Loucy (cell line): ENCODE measurements around the gene TPCN2.

Experiments
- H2AFZ ChIP-seq: fragments of 200-600 bp; sonication (generic); 2 replicates; pipeline ENCODE4 v1.6.0; 2016; ENCODE audit warnings: antibody characterized with exemption, mild to moderate bottlenecking, low read length, moderate library complexity
- H3F3A ChIP-seq: fragments of 200-600 bp; 2 replicates; pipeline ENCODE4 v1.6.0; 2016; ENCODE audit warnings: antibody characterized with exemption, low read depth, mild to moderate bottlenecking
- H3K27me3 ChIP-seq: fragments of 200-600 bp; sonication (generic); 2 replicates; pipeline ENCODE4 v1.6.1; 2014; ENCODE audit warnings: low read length, mild to moderate bottlenecking; ENCODE audit not compliant: insufficient read depth, poor library complexity, severe bottlenecking
- H3K36me3 ChIP-seq: fragments of 200-600 bp; sonication (generic); 2 replicates; pipeline ENCODE4 v1.6.1; 2016; ENCODE audit warnings: low read length; ENCODE audit not compliant: insufficient read depth
- H3K4me1 ChIP-seq: fragments of 200-600 bp; sonication (generic); 2 replicates; pipeline ENCODE4 v1.5.1; 2014; ENCODE audit warnings: low read length, mild to moderate bottlenecking; ENCODE audit not compliant: insufficient read depth, poor library complexity, severe bottlenecking
- H3K4me2 ChIP-seq: fragments of 200-600 bp; sonication (generic); 2 replicates; pipeline ENCODE4 v1.6.0; 2014; ENCODE audit warnings: antibody characterized with exemption, low read length, low read depth, mild to moderate bottlenecking; ENCODE audit not compliant: poor library complexity, severe bottlenecking
- H3K4me3 ChIP-seq: fragments of 200-600 bp; sonication (generic); 2 replicates; pipeline ENCODE4 v1.5.1; 2014; ENCODE audit warnings: low read length, mild to moderate bottlenecking, mixed read lengths; ENCODE audit not compliant: poor library complexity, severe bottlenecking
- H3K79me2 ChIP-seq: fragments of 200-600 bp; sonication (generic); 2 replicates; pipeline ENCODE4 v1.6.1; 2014; ENCODE audit warnings: low read length; ENCODE audit not compliant: insufficient read depth
- H3K9ac ChIP-seq: fragments of 200-600 bp; sonication (generic); 2 replicates; pipeline ENCODE4 v1.6.0; 2014; ENCODE audit warnings: mild to moderate bottlenecking, low read depth, low read length, moderate library complexity; ENCODE audit not compliant: poor library complexity, severe bottlenecking
- H3K9me2 ChIP-seq: fragments of 200-600 bp; sonication (generic); replicated peaks from 2 replicates; pipeline ENCODE4 v1.6.1; 2016; ENCODE audit warnings: low read depth, low read length, mixed read lengths
- H3K9me3 ChIP-seq: fragments of 200-600 bp; sonication (generic); 2 replicates; pipeline ENCODE4 v1.6.1; 2014; ENCODE audit warnings: mild to moderate bottlenecking, antibody characterized with exemption, low read length, low read depth; ENCODE audit not compliant: insufficient read depth
- H4K20me1 ChIP-seq: fragments of 200-600 bp; sonication (generic); 2 replicates; pipeline ENCODE4 v1.6.0; 2014; ENCODE audit warnings: antibody characterized with exemption, low read length, mild to moderate bottlenecking; ENCODE audit not compliant: insufficient read depth, poor library complexity, severe bottlenecking
- EZH2phosphoT487 ChIP-seq: fragments of 200-600 bp; IDR thresholded peaks from 2 replicates; pipeline ENCODE4 v1.6.1; 2018; ENCODE audit warnings: antibody characterized with exemption, mild to moderate bottlenecking, moderate library complexity, borderline replicate concordance
- TF ChIP-seq, protein P1 (sequence below): fragments of 200-600 bp; sonication (generic); conservative IDR thresholded peaks from 2 replicates; pipeline ENCODE4 v1.5.1; 2014; ENCODE audit warnings: mild to moderate bottlenecking, antibody characterized with exemption, low read length

Gene TPCN2

GRCh38 chr11:69150175-69150574 lies 101.4 kb downstream of the TPCN2 start:
- no peaks in the 10 kb centered on the region for H4K20me1 ChIP-seq
- H3K79me2 ChIP-seq = no peaks in the 10 kb centered on the region
- no peaks in the 10 kb centered on the region for H3K4me1 ChIP-seq
- peaks cover 4% of the 10 kb centered on the region; the same call in 1 of the 2 replicates for H3K9me3 ChIP-seq
- H3K4me2 ChIP-seq = no peak overlapping the region
- no peak overlapping the region for H3K9ac ChIP-seq
- no peaks in the 10 kb centered on the region for H3K36me3 ChIP-seq
- no peak overlapping the region for H3K4me3 ChIP-seq
- H3F3A ChIP-seq = no peaks in the 10 kb centered on the region
- H3K9me2 ChIP-seq = no peaks in the 10 kb centered on the region
- no peaks in the 10 kb centered on the region for H3K27me3 ChIP-seq
- TF ChIP-seq, protein P1, sequence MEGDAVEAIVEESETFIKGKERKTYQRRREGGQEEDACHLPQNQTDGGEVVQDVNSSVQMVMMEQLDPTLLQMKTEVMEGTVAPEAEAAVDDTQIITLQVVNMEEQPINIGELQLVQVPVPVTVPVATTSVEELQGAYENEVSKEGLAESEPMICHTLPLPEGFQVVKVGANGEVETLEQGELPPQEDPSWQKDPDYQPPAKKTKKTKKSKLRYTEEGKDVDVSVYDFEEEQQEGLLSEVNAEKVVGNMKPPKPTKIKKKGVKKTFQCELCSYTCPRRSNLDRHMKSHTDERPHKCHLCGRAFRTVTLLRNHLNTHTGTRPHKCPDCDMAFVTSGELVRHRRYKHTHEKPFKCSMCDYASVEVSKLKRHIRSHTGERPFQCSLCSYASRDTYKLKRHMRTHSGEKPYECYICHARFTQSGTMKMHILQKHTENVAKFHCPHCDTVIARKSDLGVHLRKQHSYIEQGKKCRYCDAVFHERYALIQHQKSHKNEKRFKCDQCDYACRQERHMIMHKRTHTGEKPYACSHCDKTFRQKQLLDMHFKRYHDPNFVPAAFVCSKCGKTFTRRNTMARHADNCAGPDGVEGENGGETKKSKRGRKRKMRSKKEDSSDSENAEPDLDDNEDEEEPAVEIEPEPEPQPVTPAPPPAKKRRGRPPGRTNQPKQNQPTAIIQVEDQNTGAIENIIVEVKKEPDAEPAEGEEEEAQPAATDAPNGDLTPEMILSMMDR = no peak
- TF ChIP-seq EZH2phosphoT487 = no peak
- no peak overlapping the region for H2AFZ ChIP-seq

DNA sequence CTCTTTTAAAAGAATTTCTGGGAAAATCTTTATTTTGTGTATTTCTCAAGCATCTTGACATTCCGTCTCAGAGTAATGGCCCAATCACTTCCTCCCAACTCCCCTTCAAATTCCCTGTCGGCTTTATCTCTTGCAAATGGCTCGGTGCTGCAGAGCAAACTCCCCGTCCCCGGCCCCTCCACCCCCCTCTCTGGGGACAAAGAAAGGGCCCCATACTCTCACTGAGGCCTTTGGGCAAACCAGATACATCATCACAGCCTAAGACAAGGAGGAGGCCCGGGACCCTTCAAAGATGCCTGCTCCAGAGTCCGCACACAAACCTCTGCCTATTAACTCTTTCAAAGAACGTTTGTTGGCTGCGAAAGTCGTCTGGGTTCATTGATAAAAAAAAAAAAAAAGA lies 103.1 kb downstream of the TPCN2 start:
- no peak overlapping the region for H3K4me3 ChIP-seq
- H3F3A ChIP-seq = no peaks in the 10 kb centered on the region
- H3K4me1 ChIP-seq = no peaks in the 10 kb centered on the region
- no peak overlapping the region for H3K4me2 ChIP-seq
- no peaks in the 10 kb centered on the region for H3K79me2 ChIP-seq
- no peak overlapping the region for H3K9ac ChIP-seq
- no peaks in the 10 kb centered on the region for H4K20me1 ChIP-seq
- H2AFZ ChIP-seq = no peak overlapping the region
- H3K36me3 ChIP-seq = no peaks in the 10 kb centered on the region
- TF ChIP-seq EZH2phosphoT487 = no peak
- TF ChIP-seq, protein P1 = no peak
- H3K9me2 ChIP-seq = no peaks in the 10 kb centered on the region
- no peaks in the 10 kb centered on the region for H3K27me3 ChIP-seq
- H3K9me3 ChIP-seq = peaks cover 4% of the 10 kb centered on the region; the same call in 1 of the 2 replicates

DNA sequence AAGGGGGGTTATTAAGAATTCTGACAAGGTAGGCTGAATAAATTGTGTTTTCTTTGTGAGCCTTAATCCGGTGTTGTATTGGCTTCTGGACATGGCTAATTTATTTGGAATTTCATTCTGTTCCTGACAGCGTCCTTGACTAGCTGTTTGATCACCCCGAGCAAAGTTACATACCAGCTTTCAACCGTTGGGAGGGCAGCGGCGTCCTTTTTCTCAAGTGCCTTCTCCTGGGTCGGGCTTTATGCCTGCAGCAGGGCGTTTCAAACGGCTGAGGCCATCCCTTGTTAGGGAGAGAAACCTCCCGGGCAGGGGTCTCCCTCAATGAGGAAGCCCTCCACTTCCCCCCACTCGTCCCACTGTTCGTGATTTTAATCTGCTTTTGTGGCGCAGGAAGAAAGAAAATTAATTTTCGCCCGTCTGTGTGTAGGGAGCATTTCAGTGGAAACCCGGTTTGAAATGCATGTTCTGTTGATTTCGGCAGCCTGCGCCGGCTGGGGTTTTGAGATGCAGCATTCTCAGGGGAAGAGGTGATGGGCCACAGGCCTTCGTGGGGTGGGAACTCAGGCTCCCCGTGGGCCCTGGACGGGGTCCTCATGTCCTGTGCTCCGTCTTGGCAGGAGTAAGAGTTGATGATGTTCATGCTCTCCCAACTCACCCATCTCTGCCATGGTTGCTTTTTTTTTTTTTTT lies 104.1 kb downstream of the TPCN2 start:
- Histone ChIP-seq H4K20me1 (no peaks in the 10 kb centered on the region), H3F3A (no peaks in the 10 kb centered on the region), H3K27me3 (no peaks in the 10 kb centered on the region), H3K4me1 (no peaks in the 10 kb centered on the region), H3K4me2 (no peak overlapping the region), H3K4me3 (no peak overlapping the region), H3K9me2 (no peaks in the 10 kb centered on the region), H3K36me3 (no peaks in the 10 kb centered on the region), H3K9ac (no peak overlapping the region), H2AFZ (no peak overlapping the region), H3K79me2 (no peaks in the 10 kb centered on the region), H3K9me3 (no peaks in the 10 kb centered on the region)
- TF ChIP-seq EZH2phosphoT487 = no peak
- TF ChIP-seq, protein P1 = no peak
